ENCODE results near the gene ALAS1. TPM values are rescaled to one million over a fixed set of nuclear protein-coding genes. Genes with fewer than 3 reads are reported as not detected.
"Not testable (repeated sequence)": the region's sequence is repeated elsewhere in the genome, so short reads cannot be mapped to it uniquely, and the experiment has no call there.

Gene ALAS1
- total RNA-seq, 1 experiment from 2014 or later, result 41.6 TPM

GRCh38 chr3:52154135-52155094, 43.5 kb upstream of the ALAS1 start, which contains the start of gene POC1A:
TSS of gene POC1A (minus strand) at chr3:52154423. CDS start at chr3:52154372, 51 bp downstream.
- Histone ChIP-seq H3K4me3 (ENCODE audit: low read length) (peak within 1 kb of the TSS; percentile 79), H3K4me2 (ENCODE audit: low read depth, low read length, poor library complexity, severe bottlenecking) (peak within 1 kb of the TSS; percentile 77)

GRCh38 chr3:52155912-52156311, 42.0 kb upstream of the ALAS1 start:
- Histone ChIP-seq H3K9ac (ENCODE audit: low read length) (no peak overlapping the region), H2AFZ (ENCODE audit: low read length) (no peak overlapping the region), H3K4me2 (ENCODE audit: low read depth, low read length, poor library complexity, severe bottlenecking) (peak overlapping the region; percentile 77), H3K9me3 (ENCODE audit: low read length) (no peaks in the 10 kb centered on the region), H3K4me1 (ENCODE audit: low read length) (peaks cover 17% of the 10 kb centered on the region), H3K36me3 (ENCODE audit: insufficient read depth, low read length) (no peaks in the 10 kb centered on the region), H3K79me2 (ENCODE audit: low read length) (peaks cover 15% of the 10 kb centered on the region), H3K27me3 (ENCODE audit: low read length) (no peaks in the 10 kb centered on the region), H3K27ac (ENCODE audit: low read length) (no peak overlapping the region), H4K20me1 (ENCODE audit: insufficient read depth, low read depth, low read length) (no peaks in the 10 kb centered on the region), H3K9me2 (replicated peaks; ENCODE audit: insufficient read depth, low read length) (no peaks in the 10 kb centered on the region), H3K4me3 (ENCODE audit: low read length) (no peak overlapping the region)
- DNase-seq, result no peak

More at GRCh38 chr3:52154135-52155094, 43.5 kb upstream of the ALAS1 start, which contains the start of gene POC1A:
- peak; percentile 95 for DNase-seq
- Histone ChIP-seq H4K20me1 (ENCODE audit: insufficient read depth, low read depth, low read length) (no peaks in the 10 kb centered on the region), H3K9me3 (ENCODE audit: low read length) (no peaks in the 10 kb centered on the region), H3K27ac (ENCODE audit: low read length) (peak within 1 kb of the TSS; percentile 71), H3K9ac (ENCODE audit: low read length) (peak within 1 kb of the TSS; percentile 83), H3K4me1 (ENCODE audit: low read length) (peaks cover 17% of the 10 kb centered on the region), H3K36me3 (ENCODE audit: insufficient read depth, low read length) (no peaks in the 10 kb centered on the region), H3K79me2 (ENCODE audit: low read length) (peaks cover 15% of the 10 kb centered on the region), H2AFZ (ENCODE audit: low read length) (peak within 1 kb of the TSS; percentile 92), H3K27me3 (ENCODE audit: low read length) (no peaks in the 10 kb centered on the region), H3K9me2 (replicated peaks; ENCODE audit: insufficient read depth, low read length) (no peaks in the 10 kb centered on the region)

GRCh38 chr3:52159503-52159902, 38.5 kb upstream of the ALAS1 start:
- Histone ChIP-seq H3K4me2 (ENCODE audit: low read depth, low read length, poor library complexity, severe bottlenecking) (no peak overlapping the region), H3K9me2 (replicated peaks; ENCODE audit: insufficient read depth, low read length) (no peaks in the 10 kb centered on the region), H3K4me1 (ENCODE audit: low read length) (peaks cover 6% of the 10 kb centered on the region), H3K4me3 (ENCODE audit: low read length) (no peak overlapping the region), H2AFZ (ENCODE audit: low read length) (no peak overlapping the region), H4K20me1 (ENCODE audit: insufficient read depth, low read depth, low read length) (no peaks in the 10 kb centered on the region), H3K36me3 (ENCODE audit: insufficient read depth, low read length) (no peaks in the 10 kb centered on the region), H3K27me3 (ENCODE audit: low read length) (no peaks in the 10 kb centered on the region), H3K27ac (ENCODE audit: low read length) (no peak overlapping the region), H3K79me2 (ENCODE audit: low read length) (no peaks in the 10 kb centered on the region), H3K9me3 (ENCODE audit: low read length) (no peaks in the 10 kb centered on the region), H3K9ac (ENCODE audit: low read length) (no peak overlapping the region)
- no peak for DNase-seq

GRCh38 chr3:52162250-52162872, 35.6 kb upstream of the ALAS1 start:
- H3K9ac ChIP-seq (ENCODE audit: low read length), result no peak overlapping the region
- no peak overlapping the region for H2AFZ ChIP-seq (ENCODE audit: low read length)
- H3K9me2 ChIP-seq (replicated peaks; ENCODE audit: insufficient read depth, low read length), result no peaks in the 10 kb centered on the region
- H3K4me1 ChIP-seq (ENCODE audit: low read length), result peaks cover 4% of the 10 kb centered on the region
- no peak overlapping the region for H3K4me2 ChIP-seq (ENCODE audit: low read depth, low read length, poor library complexity, severe bottlenecking)
- no peaks in the 10 kb centered on the region for H3K79me2 ChIP-seq (ENCODE audit: low read length)
- H3K36me3 ChIP-seq (ENCODE audit: insufficient read depth, low read length), result no peaks in the 10 kb centered on the region
- no peaks in the 10 kb centered on the region for H3K27me3 ChIP-seq (ENCODE audit: low read length)
- H3K9me3 ChIP-seq (ENCODE audit: low read length), result no peaks in the 10 kb centered on the region
- H4K20me1 ChIP-seq (ENCODE audit: insufficient read depth, low read depth, low read length), result no peaks in the 10 kb centered on the region
- no peak overlapping the region for H3K27ac ChIP-seq (ENCODE audit: low read length)
- DNase-seq, result no peak
- no peak overlapping the region for H3K4me3 ChIP-seq (ENCODE audit: low read length)

GRCh38 chr3:52167240-52167639, 30.7 kb upstream of the ALAS1 start:
- Histone ChIP-seq H4K20me1 (ENCODE audit: insufficient read depth, low read depth, low read length) (no peaks in the 10 kb centered on the region), H3K4me3 (ENCODE audit: low read length) (no peak overlapping the region), H3K79me2 (ENCODE audit: low read length) (no peaks in the 10 kb centered on the region), H3K9me3 (ENCODE audit: low read length) (no peaks in the 10 kb centered on the region), H3K27me3 (ENCODE audit: low read length) (no peaks in the 10 kb centered on the region), H3K36me3 (ENCODE audit: insufficient read depth, low read length) (no peaks in the 10 kb centered on the region), H2AFZ (ENCODE audit: low read length) (no peak overlapping the region), H3K4me2 (ENCODE audit: low read depth, low read length, poor library complexity, severe bottlenecking) (no peak overlapping the region), H3K9ac (ENCODE audit: low read length) (no peak overlapping the region), H3K4me1 (ENCODE audit: low read length) (peaks cover 8% of the 10 kb centered on the region), H3K27ac (ENCODE audit: low read length) (no peak overlapping the region), H3K9me2 (replicated peaks; ENCODE audit: insufficient read depth, low read length) (no peaks in the 10 kb centered on the region)
- no peak for DNase-seq

GRCh38 chr3:52170217-52170616, 27.7 kb upstream of the ALAS1 start:
- H3K79me2 ChIP-seq (ENCODE audit: low read length); H3K27ac ChIP-seq (ENCODE audit: low read length); H3K4me1 ChIP-seq (ENCODE audit: low read length); H3K9me3 ChIP-seq (ENCODE audit: low read length); H3K4me3 ChIP-seq (ENCODE audit: low read length); H3K27me3 ChIP-seq (ENCODE audit: low read length); DNase-seq; H3K9me2 ChIP-seq (replicated peaks; ENCODE audit: insufficient read depth, low read length); H3K9ac ChIP-seq (ENCODE audit: low read length); H4K20me1 ChIP-seq (ENCODE audit: insufficient read depth, low read depth, low read length); H3K4me2 ChIP-seq (ENCODE audit: low read depth, low read length, poor library complexity, severe bottlenecking); H2AFZ ChIP-seq (ENCODE audit: low read length); H3K36me3 ChIP-seq (ENCODE audit: insufficient read depth, low read length): not testable (repeated sequence)

- no peak for DNase-seq
- H2AFZ ChIP-seq (ENCODE audit: low read length), result no peak overlapping the region
These were observed 26.3 kb upstream of the ALAS1 start for GRCh38 chr3:52171514-52172261.

More at GRCh38 chr3:52171514-52172261, 26.3 kb upstream of the ALAS1 start:
- H3K9me3 ChIP-seq (ENCODE audit: low read length), result no peaks in the 10 kb centered on the region
- H3K4me3 ChIP-seq (ENCODE audit: low read length), result no peak overlapping the region
- no peak overlapping the region for H3K9ac ChIP-seq (ENCODE audit: low read length)
- H3K27ac ChIP-seq (ENCODE audit: low read length), result no peak overlapping the region
- H3K4me2 ChIP-seq (ENCODE audit: low read depth, low read length, poor library complexity, severe bottlenecking), result no peak overlapping the region
- peaks cover 8% of the 10 kb centered on the region for H3K4me1 ChIP-seq (ENCODE audit: low read length)
- H3K79me2 ChIP-seq (ENCODE audit: low read length), result no peaks in the 10 kb centered on the region
- no peaks in the 10 kb centered on the region for H3K9me2 ChIP-seq (replicated peaks; ENCODE audit: insufficient read depth, low read length)
- H4K20me1 ChIP-seq (ENCODE audit: insufficient read depth, low read depth, low read length), result no peaks in the 10 kb centered on the region
- H3K36me3 ChIP-seq (ENCODE audit: insufficient read depth, low read length), result no peaks in the 10 kb centered on the region
- no peaks in the 10 kb centered on the region for H3K27me3 ChIP-seq (ENCODE audit: low read length)
